ENCODE data around the gene PLIN4. TPM values are rescaled to one million over a fixed set of nuclear protein-coding genes. Genes with fewer than 3 reads are reported as not detected.
A peak's percentile ranks its signal among the peaks of the same experiment; 100 is the strongest.

The PLIN4 gene, protein sequence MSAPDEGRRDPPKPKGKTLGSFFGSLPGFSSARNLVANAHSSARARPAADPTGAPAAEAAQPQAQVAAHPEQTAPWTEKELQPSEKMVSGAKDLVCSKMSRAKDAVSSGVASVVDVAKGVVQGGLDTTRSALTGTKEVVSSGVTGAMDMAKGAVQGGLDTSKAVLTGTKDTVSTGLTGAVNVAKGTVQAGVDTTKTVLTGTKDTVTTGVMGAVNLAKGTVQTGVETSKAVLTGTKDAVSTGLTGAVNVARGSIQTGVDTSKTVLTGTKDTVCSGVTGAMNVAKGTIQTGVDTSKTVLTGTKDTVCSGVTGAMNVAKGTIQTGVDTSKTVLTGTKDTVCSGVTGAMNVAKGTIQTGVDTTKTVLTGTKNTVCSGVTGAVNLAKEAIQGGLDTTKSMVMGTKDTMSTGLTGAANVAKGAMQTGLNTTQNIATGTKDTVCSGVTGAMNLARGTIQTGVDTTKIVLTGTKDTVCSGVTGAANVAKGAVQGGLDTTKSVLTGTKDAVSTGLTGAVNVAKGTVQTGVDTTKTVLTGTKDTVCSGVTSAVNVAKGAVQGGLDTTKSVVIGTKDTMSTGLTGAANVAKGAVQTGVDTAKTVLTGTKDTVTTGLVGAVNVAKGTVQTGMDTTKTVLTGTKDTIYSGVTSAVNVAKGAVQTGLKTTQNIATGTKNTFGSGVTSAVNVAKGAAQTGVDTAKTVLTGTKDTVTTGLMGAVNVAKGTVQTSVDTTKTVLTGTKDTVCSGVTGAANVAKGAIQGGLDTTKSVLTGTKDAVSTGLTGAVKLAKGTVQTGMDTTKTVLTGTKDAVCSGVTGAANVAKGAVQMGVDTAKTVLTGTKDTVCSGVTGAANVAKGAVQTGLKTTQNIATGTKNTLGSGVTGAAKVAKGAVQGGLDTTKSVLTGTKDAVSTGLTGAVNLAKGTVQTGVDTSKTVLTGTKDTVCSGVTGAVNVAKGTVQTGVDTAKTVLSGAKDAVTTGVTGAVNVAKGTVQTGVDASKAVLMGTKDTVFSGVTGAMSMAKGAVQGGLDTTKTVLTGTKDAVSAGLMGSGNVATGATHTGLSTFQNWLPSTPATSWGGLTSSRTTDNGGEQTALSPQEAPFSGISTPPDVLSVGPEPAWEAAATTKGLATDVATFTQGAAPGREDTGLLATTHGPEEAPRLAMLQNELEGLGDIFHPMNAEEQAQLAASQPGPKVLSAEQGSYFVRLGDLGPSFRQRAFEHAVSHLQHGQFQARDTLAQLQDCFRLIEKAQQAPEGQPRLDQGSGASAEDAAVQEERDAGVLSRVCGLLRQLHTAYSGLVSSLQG (N-terminal part only)
- 2.6 and 5.3 TPM in 2 replicates for total RNA-seq
- 0.05 and 0.07 TPM in 2 replicates for polyA plus RNA-seq
- 0.25 and 0.30 TPM in 2 replicates for polyA plus RNA-seq (2012)
- 0.04 and 0.67 TPM in 2 replicates for polyA minus RNA-seq (ENCODE audit: low replicate concordance)

GRCh38 chr19:4518345-4519171 lies at the start of gene PLIN4:
Gene PLIN4 (minus strand): TSS chr19:4518486. CDS start chr19:4518272, 214 bp downstream.
- DNase-seq (ENCODE audit: low read depth in 2 of 2): peak; percentile 34 to 93
- H3K9me3 ChIP-seq (ENCODE audit: control insufficient read depth, insufficient read depth, low read depth, low read length): no peaks in the 10 kb centered on the region

GRCh38 chr19:4567584-4568071 lies 49.3 kb upstream of the PLIN4 start:
- Histone ChIP-seq H4K20me1 (ENCODE audit: control insufficient read depth, extremely low read depth, insufficient read depth, low read length) (no peaks in the 10 kb centered on the region), H3K4me3 (replicated peaks in 1 of 4; ENCODE audit: control extremely low read depth in 1 of 4, insufficient read depth in 1 of 4, low read depth in 3 of 4, low read length in 4 of 4) (no peak overlapping the region), H3K9ac (ENCODE audit: insufficient read depth, low read length) (no peak overlapping the region), H2AFZ (ENCODE audit: low read length) (no peak overlapping the region), H3K4me1 (ENCODE audit: control insufficient read depth, extremely low read depth, insufficient read depth, low read length) (no peaks in the 10 kb centered on the region), H3K9me3 (ENCODE audit: control insufficient read depth, insufficient read depth, low read depth, low read length) (no peaks in the 10 kb centered on the region), H3K27me3 (ENCODE audit: control insufficient read depth, insufficient read depth, low read length) (no peaks in the 10 kb centered on the region), H3K4me2 (ENCODE audit: extremely low read depth, insufficient read depth, low read length) (no peak overlapping the region), H3K27ac (ENCODE audit: insufficient read depth, low read length) (no peak overlapping the region), H3K79me2 (ENCODE audit: control insufficient read depth, insufficient read depth, low read length) (no peaks in the 10 kb centered on the region), H3K36me3 (ENCODE audit: control insufficient read depth, insufficient read depth, low read length) (no peaks in the 10 kb centered on the region)
- peak in 1 of 2 donors; percentile 47 for DNase-seq (ENCODE audit: low read depth in 2 of 2)
- peak; percentile 71 to 93 for TF ChIP-seq CTCF (conservative IDR thresholded peaks at IDR 0.05 in 1 of 2, IDR thresholded peaks at IDR 0.05 in 1 of 2; ENCODE audit: low read depth in 1 of 2, low read length in 2 of 2)
- no peak for TF ChIP-seq EZH2 (IDR thresholded peaks at IDR 0.05; ENCODE audit: low read length, missing control alignments)

More at GRCh38 chr19:4518345-4519171, at the start of gene PLIN4:
- Histone ChIP-seq H2AFZ (ENCODE audit: low read length) (no peak within 1 kb of the TSS), H3K27me3 (ENCODE audit: control insufficient read depth, insufficient read depth, low read length) (no peaks in the 10 kb centered on the region), H3K4me2 (ENCODE audit: extremely low read depth, insufficient read depth, low read length) (peak within 1 kb of the TSS; percentile 25), H3K27ac (ENCODE audit: insufficient read depth, low read length) (no peak within 1 kb of the TSS), H3K4me1 (ENCODE audit: control insufficient read depth, extremely low read depth, insufficient read depth, low read length) (no peaks in the 10 kb centered on the region), H3K4me3 (replicated peaks in 1 of 4; ENCODE audit: control extremely low read depth in 1 of 4, insufficient read depth in 1 of 4, low read depth in 3 of 4, low read length in 4 of 4) (peak within 1 kb of the TSS in 2 of 4 experiments; percentile 10 to 43), H3K36me3 (ENCODE audit: control insufficient read depth, insufficient read depth, low read length) (no peaks in the 10 kb centered on the region), H4K20me1 (ENCODE audit: control insufficient read depth, extremely low read depth, insufficient read depth, low read length) (no peaks in the 10 kb centered on the region), H3K79me2 (ENCODE audit: control insufficient read depth, insufficient read depth, low read length) (no peaks in the 10 kb centered on the region), H3K9ac (ENCODE audit: insufficient read depth, low read length) (no peak within 1 kb of the TSS)
- peak in 1 of 2 donors; percentile 11 for TF ChIP-seq CTCF (conservative IDR thresholded peaks at IDR 0.05 in 1 of 2, IDR thresholded peaks at IDR 0.05 in 1 of 2; ENCODE audit: low read depth in 1 of 2, low read length in 2 of 2)
- no peak for TF ChIP-seq EZH2 (IDR thresholded peaks at IDR 0.05; ENCODE audit: low read length, missing control alignments)
